Lower leg skin (tissue), 4 donors: Measurements from ENCODE around the gene NRXN3. TPM values are rescaled to one million over a fixed set of nuclear protein-coding genes. Genes with fewer than 3 reads are reported as not detected.

Experiments used
- DNase-seq, 2 donors: peaks; one replicate each; pipeline ENCODE4 v3.0.0-alpha.2; 2019; ENCODE audit warnings: low spot score in 2 of 2
- H3K4me3 ChIP-seq: fragments of 200-600 bp; sonication (generic); 2 replicates; pipeline ENCODE4 v1.5.1; 2017; ENCODE audit warnings: mild to moderate bottlenecking, low read depth; ENCODE audit not compliant: poor library complexity, severe bottlenecking
- POLR2A ChIP-seq, 2 donors: fragments of 450-650 bp; IDR thresholded peaks; one replicate each; pipeline ENCODE4 v1.6.1; 2016 to 2017; ENCODE audit warnings: antibody characterized with exemption in 2 of 2, mild to moderate bottlenecking in 1 of 2, moderate library complexity in 1 of 2
- WGBS, 2 donors: methylation state at CpG; one replicate each; pipeline ENCODE4 v1.1.5; 2018; 5-methylcytosine and 5-hydroxymethylcytosine counted together
- intact Hi-C: fragments of 100-400 bp; cut with DNase I; formaldehyde crosslinking; loops from one replicate; pipeline ENCODE4 v1.15.0; 2023; ENCODE audit warnings: low total_unique reads
- total RNA-seq, 4 donors: library from RNA; depleted of rRNA; stranded (reverse); fragments of >200 nt; gene quantifications; one replicate each; pipeline ENCODE4 v1.1.0, GENCODE V29; 2016
- TF ChIP-seq, protein P1 (sequence below), 3 donors: fragments of 450-650 bp; IDR thresholded peaks; one replicate each; pipeline ENCODE4 v1.5.1; 2016; ENCODE audit warnings: antibody characterized with exemption in 3 of 3, mild to moderate bottlenecking in 3 of 3, moderate library complexity in 2 of 3

Gene NRXN3
- total RNA-seq, 4 donors from 2014 or later = 0.61 to 2.4 (median 1.7) TPM

DNA sequence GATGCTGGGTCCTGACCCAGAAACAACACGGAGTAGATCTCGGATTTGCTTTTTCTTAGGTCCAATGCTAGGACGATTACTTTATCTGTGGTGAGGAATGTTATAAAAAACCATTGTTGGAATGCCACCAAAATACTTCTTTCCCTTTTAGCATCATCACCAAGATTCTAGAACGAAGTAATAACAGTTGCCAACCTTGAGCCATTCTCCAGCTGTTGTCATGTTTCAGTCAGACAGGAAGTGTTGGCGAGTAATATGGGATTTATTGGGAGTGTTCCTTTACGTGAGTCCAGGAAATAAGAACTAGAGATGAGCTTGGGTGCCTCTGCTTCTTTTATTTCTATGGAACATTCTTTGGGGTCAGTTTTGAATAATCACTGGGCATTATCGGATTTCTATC, 1148.2 kb downstream of the NRXN3 start:
- H3K4me3 ChIP-seq = no peak overlapping the region
- no peak for DNase-seq
- WGBS, 2 donors = 61 to 69% methylated on average over 7 of the region's 7 CpGs
- TF ChIP-seq, protein P1, sequence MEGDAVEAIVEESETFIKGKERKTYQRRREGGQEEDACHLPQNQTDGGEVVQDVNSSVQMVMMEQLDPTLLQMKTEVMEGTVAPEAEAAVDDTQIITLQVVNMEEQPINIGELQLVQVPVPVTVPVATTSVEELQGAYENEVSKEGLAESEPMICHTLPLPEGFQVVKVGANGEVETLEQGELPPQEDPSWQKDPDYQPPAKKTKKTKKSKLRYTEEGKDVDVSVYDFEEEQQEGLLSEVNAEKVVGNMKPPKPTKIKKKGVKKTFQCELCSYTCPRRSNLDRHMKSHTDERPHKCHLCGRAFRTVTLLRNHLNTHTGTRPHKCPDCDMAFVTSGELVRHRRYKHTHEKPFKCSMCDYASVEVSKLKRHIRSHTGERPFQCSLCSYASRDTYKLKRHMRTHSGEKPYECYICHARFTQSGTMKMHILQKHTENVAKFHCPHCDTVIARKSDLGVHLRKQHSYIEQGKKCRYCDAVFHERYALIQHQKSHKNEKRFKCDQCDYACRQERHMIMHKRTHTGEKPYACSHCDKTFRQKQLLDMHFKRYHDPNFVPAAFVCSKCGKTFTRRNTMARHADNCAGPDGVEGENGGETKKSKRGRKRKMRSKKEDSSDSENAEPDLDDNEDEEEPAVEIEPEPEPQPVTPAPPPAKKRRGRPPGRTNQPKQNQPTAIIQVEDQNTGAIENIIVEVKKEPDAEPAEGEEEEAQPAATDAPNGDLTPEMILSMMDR (IDR thresholded peaks at IDR 0.05) = no peak
- TF ChIP-seq POLR2A (IDR thresholded peaks at IDR 0.05) = no peak
- intact Hi-C loops = no loop called here

DNA sequence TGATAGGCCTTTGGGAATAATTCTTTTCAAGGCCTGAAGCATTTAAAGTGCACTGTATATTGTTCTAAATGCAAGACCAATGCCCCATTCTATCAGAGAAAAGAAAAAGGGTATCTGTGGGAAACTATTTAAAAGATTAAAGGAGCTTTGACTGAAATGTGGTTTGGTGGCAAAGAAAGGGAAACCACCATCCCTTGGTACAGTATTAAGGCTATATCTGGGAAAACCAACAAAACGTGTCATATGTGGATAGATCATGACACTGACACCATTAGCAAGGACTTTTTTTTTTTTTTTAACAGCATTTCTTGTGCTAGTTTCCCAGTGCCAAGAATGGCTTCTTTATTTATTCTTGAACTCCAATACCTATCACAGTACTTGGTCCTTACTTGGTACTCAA, 1150.4 kb downstream of the NRXN3 start:
- no peak for DNase-seq
- TF ChIP-seq, protein P1 (IDR thresholded peaks at IDR 0.05) = no peak
- no peak for TF ChIP-seq POLR2A (IDR thresholded peaks at IDR 0.05)
- 39% methylated on average over 1 of the region's 1 CpG for WGBS, 2 donors
- intact Hi-C loops = no loop called here
- H3K4me3 ChIP-seq = no peak overlapping the region

DNA sequence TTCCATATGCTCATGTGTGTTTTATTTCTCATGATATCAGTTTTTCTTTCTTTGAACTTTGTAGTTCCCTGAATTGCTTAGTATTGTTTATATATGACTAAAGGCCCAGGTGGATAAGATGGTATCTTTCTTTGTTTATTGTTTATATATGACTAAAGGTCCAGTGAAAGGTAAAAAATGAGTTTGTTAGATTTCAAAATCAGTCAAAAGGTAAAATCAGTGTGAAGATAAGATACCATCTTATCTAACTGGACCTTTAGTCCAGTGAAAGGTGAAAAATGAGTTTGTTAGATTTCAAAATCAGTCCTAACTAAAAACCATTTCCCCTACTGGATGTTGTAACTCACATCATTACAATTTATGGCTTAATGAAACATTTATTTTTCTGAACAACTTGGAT, 1150.9 kb downstream of the NRXN3 start:
- no peak overlapping the region for H3K4me3 ChIP-seq
- no peak for DNase-seq
- intact Hi-C loops = no loop called here
- no peak for TF ChIP-seq POLR2A (IDR thresholded peaks at IDR 0.05)
- TF ChIP-seq, protein P1 (IDR thresholded peaks at IDR 0.05) = no peak

DNA sequence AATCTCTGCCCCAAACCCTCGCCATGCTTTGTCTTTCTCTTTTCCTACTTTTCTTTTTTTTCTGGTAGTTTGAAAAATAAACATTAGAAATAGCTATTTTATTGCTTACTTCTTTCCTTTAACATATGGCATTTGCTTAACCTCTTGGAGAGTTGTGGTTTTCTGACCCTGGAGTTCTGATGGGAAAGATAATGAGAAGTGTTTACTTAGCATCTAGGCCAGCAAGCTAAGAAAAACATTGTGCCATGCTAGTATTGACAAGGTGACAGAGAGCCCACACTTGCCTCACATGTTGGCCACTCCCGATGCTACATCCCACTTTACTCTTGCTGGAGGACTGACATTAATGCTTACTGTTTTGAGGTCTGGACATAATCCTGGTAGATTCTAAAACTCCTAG, 1154.9 kb downstream of the NRXN3 start:
- intact Hi-C loops = no loop called here
- no peak for DNase-seq
- TF ChIP-seq, protein P1 (IDR thresholded peaks at IDR 0.05) = no peak
- TF ChIP-seq POLR2A (IDR thresholded peaks at IDR 0.05) = no peak
- no peak overlapping the region for H3K4me3 ChIP-seq
- WGBS, 2 donors = 63 to 70% methylated on average over 2 of the region's 2 CpGs

DNA sequence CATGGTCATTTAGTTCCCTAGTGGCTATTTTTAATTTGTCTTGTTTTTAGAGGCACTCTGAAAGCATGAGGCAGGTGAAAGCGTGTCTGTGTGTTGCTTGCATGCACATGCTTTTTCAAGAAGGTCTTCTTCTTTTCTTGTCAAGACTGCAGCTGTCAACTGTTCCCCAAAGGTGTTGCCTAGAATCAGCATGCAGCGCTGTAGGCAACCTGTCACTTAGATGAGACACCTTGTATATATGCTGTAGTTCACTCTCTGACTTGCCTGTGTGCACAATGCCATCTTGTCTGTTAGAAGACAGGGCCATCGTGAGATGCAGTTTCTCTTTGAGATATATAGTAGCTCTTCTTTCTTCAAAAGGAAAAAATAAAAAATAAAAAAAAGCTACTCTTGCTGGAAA, 1155.4 kb downstream of the NRXN3 start:
- TF ChIP-seq, protein P1 (IDR thresholded peaks at IDR 0.05) = no peak
- TF ChIP-seq POLR2A (IDR thresholded peaks at IDR 0.05) = no peak
- no peak for DNase-seq
- WGBS, 2 donors = 65 to 68% methylated on average over 3 of the region's 3 CpGs
- intact Hi-C loops = no loop called here
- no peak overlapping the region for H3K4me3 ChIP-seq

DNA sequence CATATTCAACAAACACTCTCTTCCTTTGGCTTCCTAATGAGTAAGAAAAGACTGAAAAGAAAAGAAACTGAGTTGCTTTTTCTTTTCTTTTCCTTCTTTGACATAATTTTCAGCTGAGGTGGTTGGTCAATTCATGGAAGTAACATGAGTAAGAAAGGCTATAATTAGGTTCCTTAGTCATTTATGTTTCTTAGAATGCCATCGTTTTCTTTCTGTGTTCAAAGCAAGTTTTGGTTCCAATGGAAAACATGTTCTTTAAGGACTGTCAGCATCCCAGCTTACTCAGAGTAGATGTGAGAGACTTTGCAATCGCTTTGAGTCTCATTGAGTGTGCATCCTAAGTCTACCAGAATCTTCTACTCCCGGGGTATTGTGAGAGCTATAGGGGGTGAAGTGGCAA, 1158.7 kb downstream of the NRXN3 start:
- TF ChIP-seq, protein P1 (IDR thresholded peaks at IDR 0.05) = no peak
- no peak for TF ChIP-seq POLR2A (IDR thresholded peaks at IDR 0.05)
- no peak overlapping the region for H3K4me3 ChIP-seq
- intact Hi-C loops = no loop called here
- 64 to 77% methylated on average over 3 of the region's 3 CpGs for WGBS, 2 donors
- no peak for DNase-seq
